ACHN (cell line): ENCODE measurements around the gene SLC25A36.

Experiments used
- DNase-seq: peaks from one replicate; pipeline ENCODE4 v3.0.0-alpha.2; 2015
- in situ Hi-C: cut with HindIII; loops from 2 replicates; pipeline ENCODE4 v1.10.0; 2017; ENCODE audit warnings: low sequenced_read_pairs, low pct_ligation_motif_present, low pct_unique_long_range_greater_than_20kb

Gene SLC25A36

DNA sequence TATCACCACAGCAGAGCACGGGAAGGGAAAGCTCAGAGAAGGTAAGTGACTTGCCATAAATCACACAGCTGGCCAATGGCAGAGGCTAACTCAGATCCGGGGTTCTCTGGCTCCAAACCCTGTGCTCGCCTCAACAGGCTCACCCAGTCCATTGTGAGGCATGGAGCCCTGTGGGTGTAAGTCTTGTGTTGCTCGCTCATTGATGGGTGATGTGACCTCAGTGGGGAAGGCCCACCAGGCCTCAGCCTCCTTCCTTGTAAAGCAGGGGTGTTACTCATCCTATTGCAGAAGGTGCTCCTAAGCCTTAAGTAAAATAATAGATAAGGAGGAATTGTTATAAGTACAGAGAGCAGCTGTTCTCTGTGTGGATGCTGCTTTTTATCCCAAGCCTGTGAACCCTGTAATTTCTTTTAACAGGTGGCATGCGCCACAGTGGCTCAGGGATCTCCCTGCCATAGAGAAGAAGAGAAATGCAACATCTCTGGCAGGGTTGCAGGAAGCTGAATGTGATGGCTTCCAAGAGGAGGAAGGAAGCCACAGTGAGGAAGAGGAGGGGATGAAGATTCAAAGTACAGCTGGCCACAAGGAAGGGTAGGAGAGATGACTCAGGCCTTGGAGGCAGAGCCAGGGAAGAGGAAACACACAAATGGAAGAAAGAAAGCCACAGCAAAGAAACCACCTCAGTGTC lies 78.7 kb downstream of the SLC25A36 start:
- no peak for DNase-seq
- in situ Hi-C loops: no loop called here

GRCh38 chr3:141021261-141021660 lies 79.6 kb downstream of the SLC25A36 start:
- in situ Hi-C loops: no loop called here
- DNase-seq: no peak
